ENCODE data around the gene SLC14A1. TPM values are rescaled to one million over a fixed set of nuclear protein-coding genes. Genes with fewer than 3 reads are reported as not detected.

Gene SLC14A1
- total RNA-seq, 1 donor from 2014 or later: not detected

GRCh38 chr18:45786941-45787340 is 63.0 kb downstream of the SLC14A1 start:
- no peak overlapping the region for H2AFZ ChIP-seq (ENCODE audit: low read depth, low read length)
- no peaks in the 10 kb centered on the region for H3K9me3 ChIP-seq (ENCODE audit: insufficient read depth, low read depth, low read length)
- Mint-ChIP-seq H3K27ac (ENCODE audit: unreplicated experiment) (no peak overlapping the region), H3K4me1 (ENCODE audit: low read depth, unreplicated experiment) (peaks cover 19% of the 10 kb centered on the region), H3K36me3 (ENCODE audit: low read depth, unreplicated experiment) (no peaks in the 10 kb centered on the region), H3K4me3 (ENCODE audit: unreplicated experiment) (no peak overlapping the region), H3K27me3 (ENCODE audit: low read depth, unreplicated experiment) (no peaks in the 10 kb centered on the region), H3K9me3 (ENCODE audit: unreplicated experiment) (peaks cover 3% of the 10 kb centered on the region)
- no peaks in the 10 kb centered on the region for H4K20me1 ChIP-seq (ENCODE audit: insufficient read depth, low read length)
- no peak overlapping the region for H3K27ac ChIP-seq (ENCODE audit: low read depth, low read length)
- peaks cover 14% of the 10 kb centered on the region for H3K4me1 ChIP-seq (ENCODE audit: insufficient read depth, low read length)
- H3K4me2 ChIP-seq (ENCODE audit: low read length): no peak overlapping the region
- H3K27me3 ChIP-seq (ENCODE audit: insufficient read depth, low read length): no peaks in the 10 kb centered on the region
- H3K4me3 ChIP-seq (ENCODE audit: insufficient read depth, low read depth, low read length): no peak overlapping the region
- no peak overlapping the region for H3K9ac ChIP-seq (ENCODE audit: low read length)
- TF ChIP-seq CTCF (IDR thresholded peaks at IDR 0.05; ENCODE audit: insufficient read depth, low read depth, low read length) (no peak), EZH2 (IDR thresholded peaks at IDR 0.05; ENCODE audit: insufficient read depth, low read length) (no peak)
- DNase-seq (ENCODE audit: low read depth) (no peak), FAIRE-seq (no peak)
- H3K79me2 ChIP-seq (ENCODE audit: insufficient read depth, low read length): no peaks in the 10 kb centered on the region
- no peaks in the 10 kb centered on the region for H3K36me3 ChIP-seq (ENCODE audit: insufficient read depth, low read length)

- no peak for TF ChIP-seq CTCF (IDR thresholded peaks at IDR 0.05; ENCODE audit: insufficient read depth, low read depth, low read length)
- no peak for TF ChIP-seq EZH2 (IDR thresholded peaks at IDR 0.05; ENCODE audit: insufficient read depth, low read length)
- H3K36me3 ChIP-seq (ENCODE audit: insufficient read depth, low read length): no peaks in the 10 kb centered on the region
Observed at GRCh38 chr18:45787346-45787745, 63.4 kb downstream of the SLC14A1 start.

GRCh38 chr18:45788861-45789260 is 64.9 kb downstream of the SLC14A1 start:
- no peak overlapping the region for H3K4me2 ChIP-seq (ENCODE audit: low read length)
- no peaks in the 10 kb centered on the region for H3K79me2 ChIP-seq (ENCODE audit: insufficient read depth, low read length)
- peaks cover 3% of the 10 kb centered on the region for H3K9me3 Mint-ChIP-seq (ENCODE audit: unreplicated experiment)
- TF ChIP-seq CTCF (IDR thresholded peaks at IDR 0.05; ENCODE audit: insufficient read depth, low read depth, low read length): no peak
- TF ChIP-seq EZH2 (IDR thresholded peaks at IDR 0.05; ENCODE audit: insufficient read depth, low read length): no peak
- H3K9ac ChIP-seq (ENCODE audit: low read length): no peak overlapping the region
- H3K27ac ChIP-seq (ENCODE audit: low read depth, low read length): no peak overlapping the region
- H3K27ac Mint-ChIP-seq (ENCODE audit: unreplicated experiment): no peak overlapping the region
- FAIRE-seq (no peak), DNase-seq (ENCODE audit: low read depth) (no peak)
- H2AFZ ChIP-seq (ENCODE audit: low read depth, low read length): no peak overlapping the region
- peaks cover 13% of the 10 kb centered on the region for H3K4me1 Mint-ChIP-seq (ENCODE audit: low read depth, unreplicated experiment)
- H3K27me3 ChIP-seq (ENCODE audit: insufficient read depth, low read length): no peaks in the 10 kb centered on the region
- H3K4me3 Mint-ChIP-seq (ENCODE audit: unreplicated experiment): no peak overlapping the region
- H3K4me3 ChIP-seq (ENCODE audit: insufficient read depth, low read depth, low read length): no peak overlapping the region
- no peaks in the 10 kb centered on the region for H3K9me3 ChIP-seq (ENCODE audit: insufficient read depth, low read depth, low read length)
- no peaks in the 10 kb centered on the region for H4K20me1 ChIP-seq (ENCODE audit: insufficient read depth, low read length)
- peaks cover 13% of the 10 kb centered on the region for H3K4me1 ChIP-seq (ENCODE audit: insufficient read depth, low read length)
- H3K36me3 ChIP-seq (ENCODE audit: insufficient read depth, low read length): no peaks in the 10 kb centered on the region
- H3K27me3 Mint-ChIP-seq (ENCODE audit: low read depth, unreplicated experiment): no peaks in the 10 kb centered on the region
- H3K36me3 Mint-ChIP-seq (ENCODE audit: low read depth, unreplicated experiment): no peaks in the 10 kb centered on the region

More at GRCh38 chr18:45787346-45787745, 63.4 kb downstream of the SLC14A1 start:
- Histone ChIP-seq H3K4me1 (ENCODE audit: insufficient read depth, low read length) (peaks cover 14% of the 10 kb centered on the region), H3K79me2 (ENCODE audit: insufficient read depth, low read length) (no peaks in the 10 kb centered on the region), H2AFZ (ENCODE audit: low read depth, low read length) (no peak overlapping the region), H3K27me3 (ENCODE audit: insufficient read depth, low read length) (no peaks in the 10 kb centered on the region), H4K20me1 (ENCODE audit: insufficient read depth, low read length) (no peaks in the 10 kb centered on the region), H3K4me2 (ENCODE audit: low read length) (no peak overlapping the region), H3K9me3 (ENCODE audit: insufficient read depth, low read depth, low read length) (no peaks in the 10 kb centered on the region), H3K4me3 (ENCODE audit: insufficient read depth, low read depth, low read length) (no peak overlapping the region), H3K9ac (ENCODE audit: low read length) (no peak overlapping the region), H3K27ac (ENCODE audit: low read depth, low read length) (no peak overlapping the region)
- peaks cover 3% of the 10 kb centered on the region for H3K9me3 Mint-ChIP-seq (ENCODE audit: unreplicated experiment)
- FAIRE-seq (no peak), DNase-seq (ENCODE audit: low read depth) (no peak)
- no peaks in the 10 kb centered on the region for H3K27me3 Mint-ChIP-seq (ENCODE audit: low read depth, unreplicated experiment)
- no peak overlapping the region for H3K4me3 Mint-ChIP-seq (ENCODE audit: unreplicated experiment)
- peaks cover 18% of the 10 kb centered on the region for H3K4me1 Mint-ChIP-seq (ENCODE audit: low read depth, unreplicated experiment)
- H3K36me3 Mint-ChIP-seq (ENCODE audit: low read depth, unreplicated experiment): no peaks in the 10 kb centered on the region
- no peak overlapping the region for H3K27ac Mint-ChIP-seq (ENCODE audit: unreplicated experiment)
